Measurements from ENCODE around the gene ITIH3.

DNA sequence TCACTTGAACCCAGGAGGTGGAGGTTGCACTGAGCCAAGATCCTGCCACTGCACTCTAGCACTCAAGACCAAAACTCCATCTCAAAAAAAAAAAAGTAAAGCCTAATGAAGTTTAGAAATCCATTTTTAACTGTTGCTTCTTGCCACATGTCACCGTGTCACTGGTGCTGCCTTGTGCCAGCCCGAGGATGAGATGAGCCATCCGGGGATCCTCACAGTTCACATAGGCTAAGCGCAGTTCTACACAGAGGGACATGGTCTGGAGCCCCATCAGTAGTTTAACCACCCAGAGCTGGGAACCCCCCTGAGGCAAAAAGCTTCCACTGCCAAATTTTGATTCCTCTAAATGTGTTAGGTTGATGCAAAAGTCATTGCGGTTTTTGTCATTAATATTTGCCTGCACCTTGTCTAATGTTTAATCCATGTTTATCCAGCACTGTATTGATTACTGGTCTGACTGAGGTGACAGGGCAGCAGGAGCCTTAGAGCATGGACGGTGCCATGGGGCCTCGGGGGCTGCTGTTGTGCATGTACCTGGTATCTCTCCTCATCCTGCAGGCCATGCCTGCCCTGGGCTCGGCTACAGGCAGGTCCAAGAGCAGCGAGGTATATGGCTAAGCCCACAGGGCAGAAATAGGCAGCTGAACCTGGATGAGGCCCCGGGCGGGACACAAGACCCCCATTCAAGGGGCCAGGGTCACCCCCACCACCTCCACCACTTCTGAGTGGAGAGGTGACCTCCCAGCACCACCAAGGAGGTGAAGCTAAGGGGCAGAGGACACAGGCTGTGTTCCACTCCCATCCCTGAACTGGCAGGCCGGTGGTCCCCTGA is 17.3 kb upstream of the ITIH3 start, which contains the start of gene ITIH1:
- no peak for TF ChIP-seq GATA2 (IDR thresholded peaks at IDR 0.05; ENCODE audit: low read depth, low read length)
- no peak for TF ChIP-seq GATA3 (IDR thresholded peaks at IDR 0.05; ENCODE audit: low read depth, low read length)

All from SH-SY5Y (cell line).